GM19099 (cell line): ENCODE data around the gene JMJD8.
A peak's percentile ranks its signal among the peaks of the same experiment; 100 is the strongest.

Experiments used
- POLR2A ChIP-seq: IDR thresholded peaks from 3 replicates; pipeline ENCODE4 v1.6.1; 2011; ENCODE audit warnings: low read depth; ENCODE audit not compliant: insufficient read length; ENCODE audit errors: extremely low read depth

The JMJD8 gene

GRCh38 chr16:706189-707061, 22.3 kb upstream of the JMJD8 start:
- TF ChIP-seq POLR2A = no peak

DNA sequence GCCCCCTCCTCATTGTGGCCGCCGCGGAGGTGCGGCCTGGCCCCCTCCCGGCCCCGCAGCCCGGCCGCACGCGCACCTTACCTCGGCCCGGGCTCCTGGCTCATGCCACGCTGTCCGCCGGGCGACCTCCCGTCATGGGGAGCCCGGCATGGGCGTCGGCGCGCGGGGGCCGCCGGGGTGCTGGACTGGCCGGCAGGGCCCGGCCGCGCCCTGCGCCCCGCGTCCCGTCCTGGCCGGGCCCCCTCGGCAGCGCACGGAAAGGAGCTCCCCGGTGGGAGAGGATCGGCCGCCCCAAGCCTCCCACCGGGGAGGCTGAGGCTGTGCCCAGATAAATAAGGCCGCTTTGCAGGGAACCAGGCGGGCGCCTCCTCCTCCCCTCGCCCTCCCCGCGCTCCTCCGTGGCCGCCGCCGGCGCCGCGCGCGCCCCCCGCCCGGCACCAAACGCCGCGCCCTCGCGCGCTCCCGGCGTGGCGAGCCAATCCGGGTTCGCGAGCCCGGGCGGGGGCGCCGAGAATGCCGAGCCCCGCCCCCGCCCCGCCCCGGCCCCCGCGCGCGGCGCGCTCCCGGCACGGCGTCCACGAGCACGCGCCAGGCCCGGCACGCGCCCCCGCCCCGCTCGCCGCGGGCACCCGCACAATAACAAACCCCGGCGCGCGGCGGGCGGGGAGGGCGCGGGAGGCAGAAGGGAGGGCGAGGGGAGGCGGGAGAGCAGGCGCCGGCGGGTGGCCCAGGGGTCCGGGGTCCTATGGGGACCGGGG, 21.5 kb upstream of the JMJD8 start, which contains the start of gene FBXL16:
FBXL16 (minus strand) TSS at position 371 of the 758 bp plus-strand sequence. CDS start 8,396 bp downstream, outside the sequence.
- TF ChIP-seq POLR2A = no peak

DNA sequence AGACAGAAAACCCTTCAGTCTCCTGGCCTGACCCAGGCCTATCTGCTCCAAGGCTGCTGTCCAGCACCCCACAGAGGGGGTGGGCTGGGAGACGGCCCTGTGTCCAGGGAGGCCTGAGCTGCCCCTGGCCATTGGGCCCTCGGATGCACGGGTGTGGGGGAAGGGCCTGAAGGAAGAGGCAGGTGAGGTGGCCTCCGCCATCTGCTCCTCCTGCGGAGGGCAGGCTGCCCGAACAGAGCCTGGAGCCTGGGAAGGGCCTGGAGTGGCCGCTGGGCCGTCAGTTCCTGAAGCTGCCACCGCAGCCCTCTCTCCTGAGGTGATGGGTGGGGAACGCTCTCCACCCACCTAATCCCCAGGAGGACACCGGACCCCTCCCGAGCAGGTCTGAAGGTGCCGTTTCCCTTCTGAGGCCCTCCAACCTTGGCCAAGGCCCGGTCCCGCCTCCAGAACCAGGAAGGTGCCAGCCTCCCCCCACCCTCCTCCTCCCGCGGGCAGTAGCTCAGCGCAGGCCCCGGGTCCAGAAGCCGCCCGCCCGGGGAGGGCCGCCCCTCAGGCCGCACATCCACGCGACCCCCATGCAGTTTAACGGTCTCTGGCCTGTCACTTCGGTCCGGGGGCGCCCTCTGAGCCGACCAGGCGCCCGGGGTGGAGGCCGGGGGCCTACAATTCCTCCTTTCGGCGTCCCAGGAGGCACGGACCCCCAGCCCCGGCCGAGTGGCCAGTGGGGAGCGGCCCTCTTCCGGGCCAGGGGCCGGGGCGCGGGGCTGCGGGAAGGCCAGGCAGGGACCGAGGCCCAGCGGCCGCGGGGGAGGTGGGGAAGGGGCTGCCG, 20.6 kb upstream of the JMJD8 start:
- no peak for TF ChIP-seq POLR2A

GRCh38 chr16:704047-704446, 19.9 kb upstream of the JMJD8 start:
- TF ChIP-seq POLR2A = no peak

- TF ChIP-seq POLR2A = no peak
Observed at GRCh38 chr16:703406-703805, 19.3 kb upstream of the JMJD8 start.

DNA sequence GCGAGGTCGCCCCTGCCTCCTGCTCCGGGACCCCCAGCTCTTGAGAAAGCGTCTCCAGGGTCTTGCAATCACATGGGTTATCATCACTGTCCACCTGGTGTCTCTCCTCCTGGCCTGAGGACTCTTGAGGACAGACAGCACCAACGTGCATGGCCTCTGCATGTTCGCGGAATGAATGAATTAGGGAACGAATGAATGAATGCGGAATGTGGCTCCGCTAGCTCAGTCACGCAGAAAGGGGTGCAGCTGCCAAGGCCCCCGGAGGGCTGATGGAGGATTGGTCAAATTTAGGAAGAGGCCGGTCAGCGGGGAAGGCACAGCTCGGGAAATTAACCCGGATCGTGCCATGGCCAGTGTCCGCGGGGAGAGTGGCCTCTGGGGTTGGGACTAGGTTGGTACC, 18.2 kb upstream of the JMJD8 start:
- TF ChIP-seq POLR2A = no peak

- no peak for TF ChIP-seq POLR2A
Observed at GRCh38 chr16:700684-701584, 16.8 kb upstream of the JMJD8 start.

GRCh38 chr16:698911-699671, 15.0 kb upstream of the JMJD8 start:
- no peak for TF ChIP-seq POLR2A

- TF ChIP-seq POLR2A = peak; percentile 56
Observed at GRCh38 chr16:695355-696089, 11.4 kb upstream of the JMJD8 start.

DNA sequence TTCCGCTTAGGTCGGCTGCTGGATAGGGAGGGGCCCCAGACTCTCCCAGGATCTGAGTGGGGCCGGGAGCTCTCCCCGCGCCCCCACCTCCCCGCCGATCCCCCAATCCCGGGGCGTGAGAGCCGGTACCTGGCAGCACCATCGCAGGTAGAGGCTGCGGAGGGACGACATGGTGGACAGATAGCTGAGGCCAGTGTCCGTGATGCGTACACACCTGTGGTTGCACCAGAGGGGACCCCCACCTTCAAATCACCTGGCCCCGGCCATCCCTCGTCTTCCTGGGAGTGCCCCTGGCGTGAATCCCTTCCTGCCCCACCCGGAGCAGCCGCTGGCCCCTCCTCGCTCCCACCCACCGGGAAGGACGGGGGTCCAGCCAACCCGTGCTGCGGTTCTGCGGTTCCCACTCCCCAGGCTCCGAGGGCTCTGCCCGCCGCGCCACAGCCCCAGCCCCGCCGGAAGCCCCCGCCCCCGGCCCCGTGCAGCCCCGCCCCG, 10.8 kb upstream of the JMJD8 start:
- TF ChIP-seq POLR2A = no peak

DNA sequence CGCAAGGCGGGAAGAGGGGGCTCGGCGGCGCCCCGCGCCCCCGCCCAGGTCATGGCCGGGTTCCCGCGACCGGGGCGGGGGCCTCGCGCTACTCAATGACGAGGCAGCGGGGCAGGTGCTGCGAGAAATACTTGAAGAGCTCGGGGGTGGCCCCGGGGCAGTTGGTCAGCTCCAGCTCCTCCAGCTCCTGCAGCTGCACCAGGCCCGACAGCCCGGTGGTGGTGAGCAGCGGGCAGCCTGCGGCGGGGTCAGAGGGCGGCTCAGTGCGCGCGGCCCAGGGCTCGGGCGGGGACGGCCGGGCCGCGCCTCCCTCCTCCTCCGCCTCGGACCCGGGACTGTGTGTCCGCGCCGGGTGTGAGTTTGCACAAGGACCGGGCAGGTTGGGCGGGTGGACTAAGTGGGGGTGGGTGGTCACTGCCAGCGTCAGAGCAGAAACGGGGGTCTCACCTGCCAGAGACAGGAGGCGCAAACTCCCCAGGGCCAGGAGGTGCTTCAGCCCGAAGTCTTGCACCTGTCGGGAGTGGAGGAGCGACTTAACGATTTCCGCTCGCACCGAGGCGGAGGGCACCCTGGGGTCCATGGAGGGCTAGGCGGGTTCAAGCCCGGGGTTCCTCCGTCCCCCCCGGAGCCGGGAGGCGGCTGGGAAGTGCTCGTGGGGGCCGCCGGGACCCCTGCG, 10.2 kb upstream of the JMJD8 start:
- TF ChIP-seq POLR2A = no peak

DNA sequence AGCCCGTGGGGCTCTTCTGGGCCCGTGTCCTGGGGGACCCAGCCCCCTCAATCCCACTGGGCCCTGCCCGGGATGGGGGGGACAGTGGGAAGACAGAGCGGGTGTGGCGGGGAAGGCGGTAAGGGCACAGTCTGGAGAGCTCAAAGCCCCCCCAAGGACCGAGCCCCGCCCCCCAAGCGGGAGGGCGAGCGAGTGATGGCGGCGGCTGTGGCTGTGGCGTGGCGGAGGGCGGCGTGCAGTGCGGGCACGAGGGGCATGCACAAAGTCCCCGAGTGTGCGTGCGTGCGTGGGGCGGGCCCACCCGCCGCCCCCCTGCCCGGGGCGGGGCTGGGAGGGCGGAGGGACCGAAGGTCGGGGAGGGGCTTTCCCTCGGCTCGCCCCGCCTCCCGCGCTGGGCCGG, 9.6 kb upstream of the JMJD8 start:
- TF ChIP-seq POLR2A = no peak
